GM21737 (cell line): ENCODE results near the gene SERPINE1.

Source experiments
- ATAC-seq: cut with Tn5 transposase; IDR thresholded peaks from one replicate; pipeline ENCODE4 v1.9.1; 2021; ENCODE audit warnings: mild to moderate bottlenecking, moderate library complexity; ENCODE audit not compliant: unreplicated experiment

SERPINE1 gene

GRCh38 chr7:101166909-101167644 is 40.2 kb downstream of the SERPINE1 start:
- no peak for ATAC-seq

DNA sequence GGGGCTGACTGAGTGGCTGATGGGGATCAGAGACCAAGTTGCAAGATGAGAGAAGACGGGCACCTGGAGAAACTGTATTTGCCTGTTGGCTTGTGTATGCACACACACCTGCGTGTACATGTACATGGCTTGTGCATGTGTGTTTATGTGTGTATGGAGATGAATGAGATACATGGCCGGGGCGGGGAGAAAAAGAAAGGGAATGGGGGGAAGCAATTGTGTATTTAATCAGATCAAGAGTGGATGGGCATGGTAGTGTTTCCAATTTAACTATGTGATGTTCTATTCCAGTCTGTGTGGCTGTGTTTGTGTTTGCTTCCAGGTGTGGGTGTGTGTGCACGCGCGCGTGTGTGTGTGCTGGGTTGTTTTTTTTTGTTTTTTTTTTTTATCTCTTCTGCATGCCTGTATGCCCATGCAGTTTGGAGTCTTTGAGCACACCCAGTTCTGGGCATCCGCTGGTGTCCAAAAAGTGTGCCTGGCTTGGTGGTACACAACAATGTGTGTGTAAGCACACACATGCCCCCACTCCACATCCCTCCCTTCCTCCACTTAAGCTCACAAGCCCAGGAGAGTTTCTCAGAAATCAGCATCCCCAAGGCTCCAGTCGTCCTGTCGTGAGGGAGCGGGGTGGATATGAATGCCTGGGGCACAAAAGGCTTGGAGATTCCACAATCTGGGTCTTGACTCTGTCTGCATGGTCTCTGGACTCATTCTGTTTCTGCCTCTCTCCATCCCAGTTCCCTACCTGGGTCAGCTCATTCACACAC is 40.9 kb downstream of the SERPINE1 start:
- ATAC-seq = no peak

- no peak for ATAC-seq
Measured at GRCh38 chr7:101168412-101169049, 41.6 kb downstream of the SERPINE1 start.

GRCh38 chr7:101169110-101169837 is 42.4 kb downstream of the SERPINE1 start:
- no peak for ATAC-seq

DNA sequence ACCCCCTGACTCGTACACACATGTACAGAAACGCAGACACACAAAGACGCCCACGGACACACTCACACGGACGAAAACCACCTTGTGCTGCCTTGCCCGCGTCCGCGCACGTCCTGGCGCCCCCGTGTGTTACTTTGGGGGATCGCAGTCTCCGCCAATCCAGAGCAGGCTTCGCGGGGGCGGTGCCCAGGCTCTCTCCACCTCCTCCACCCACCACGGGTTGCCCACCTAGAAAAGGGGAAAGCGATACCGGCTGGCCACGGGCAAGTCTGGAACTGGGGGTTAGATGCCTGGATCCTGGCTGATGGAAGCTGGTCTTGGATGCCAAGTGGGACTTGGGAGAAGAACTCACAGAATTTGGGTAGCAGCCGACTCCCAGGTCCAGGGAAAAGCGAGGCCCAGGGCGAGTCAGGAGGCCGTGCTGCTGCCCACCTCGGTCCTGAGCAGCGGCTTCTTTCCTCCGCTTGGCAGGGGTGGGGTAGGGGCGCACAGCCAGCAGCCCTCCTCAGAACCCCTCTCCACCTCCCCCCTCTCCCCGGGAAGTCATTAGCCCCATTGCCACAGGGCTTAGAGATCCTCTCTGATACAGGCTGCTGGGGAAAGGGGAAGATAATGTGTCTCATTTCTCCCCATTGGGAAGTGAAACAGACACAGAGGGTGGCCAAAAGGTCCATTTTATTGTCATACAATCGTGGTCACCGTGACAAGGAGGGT is 43.1 kb downstream of the SERPINE1 start:
- ATAC-seq = no peak

DNA sequence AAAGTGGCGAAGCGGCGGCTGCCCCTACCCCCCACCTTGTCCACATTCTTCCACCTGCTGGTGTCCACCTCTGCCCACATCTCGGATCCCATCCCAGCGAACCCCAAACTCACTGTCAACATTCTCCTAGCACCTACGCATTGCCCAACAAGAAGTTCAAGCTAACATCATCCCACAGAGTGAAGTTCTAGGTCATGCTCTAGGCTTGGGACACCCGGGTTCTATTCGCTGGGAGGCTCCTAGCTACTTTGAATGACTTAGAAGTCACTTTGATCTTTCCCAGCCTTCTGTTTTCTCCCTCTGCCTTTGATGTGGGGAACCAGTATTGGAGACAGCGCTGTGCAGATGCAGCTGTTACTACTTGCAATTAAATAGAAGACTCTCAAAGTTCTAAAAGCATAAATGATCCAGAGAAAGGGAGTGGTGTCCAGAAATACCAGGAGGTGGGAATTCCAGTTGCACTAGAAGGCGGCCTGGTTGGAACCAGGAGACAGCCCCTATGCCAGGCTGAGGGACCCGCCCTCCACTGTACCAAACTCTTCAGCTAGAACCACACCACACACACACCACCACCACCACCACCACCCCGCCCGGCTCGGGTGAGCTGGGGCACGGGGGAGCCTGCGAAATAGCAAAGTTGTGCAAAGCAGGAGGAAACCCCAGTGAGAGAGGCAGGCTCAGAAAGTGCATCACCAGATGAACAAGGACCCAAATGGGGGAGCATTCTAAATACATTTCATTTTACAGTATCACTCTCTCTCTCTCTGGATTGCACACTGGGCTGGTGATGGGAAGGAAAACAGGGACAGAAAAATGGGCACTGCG is 43.9 kb downstream of the SERPINE1 start:
- no peak for ATAC-seq

DNA sequence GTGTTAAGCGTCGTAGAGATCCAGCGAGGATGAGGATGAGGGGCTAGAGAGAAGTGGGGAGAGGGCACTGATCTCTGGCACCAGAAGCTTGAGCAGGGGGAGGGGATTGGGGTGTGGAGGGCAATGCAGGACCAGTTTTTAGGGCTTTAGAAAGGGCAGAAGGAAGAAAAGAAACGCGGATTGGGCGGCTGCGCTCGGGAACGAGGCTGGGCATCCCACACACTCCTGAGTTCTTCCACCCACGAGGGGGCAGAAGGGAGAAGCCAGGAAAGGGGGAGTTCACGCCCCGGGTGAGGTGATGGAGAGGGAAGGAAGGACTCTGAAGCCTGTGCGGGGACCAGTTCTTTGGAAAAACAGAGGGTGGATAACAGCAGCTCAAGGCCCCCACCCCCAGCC is 44.5 kb downstream of the SERPINE1 start:
- ATAC-seq = no peak

DNA sequence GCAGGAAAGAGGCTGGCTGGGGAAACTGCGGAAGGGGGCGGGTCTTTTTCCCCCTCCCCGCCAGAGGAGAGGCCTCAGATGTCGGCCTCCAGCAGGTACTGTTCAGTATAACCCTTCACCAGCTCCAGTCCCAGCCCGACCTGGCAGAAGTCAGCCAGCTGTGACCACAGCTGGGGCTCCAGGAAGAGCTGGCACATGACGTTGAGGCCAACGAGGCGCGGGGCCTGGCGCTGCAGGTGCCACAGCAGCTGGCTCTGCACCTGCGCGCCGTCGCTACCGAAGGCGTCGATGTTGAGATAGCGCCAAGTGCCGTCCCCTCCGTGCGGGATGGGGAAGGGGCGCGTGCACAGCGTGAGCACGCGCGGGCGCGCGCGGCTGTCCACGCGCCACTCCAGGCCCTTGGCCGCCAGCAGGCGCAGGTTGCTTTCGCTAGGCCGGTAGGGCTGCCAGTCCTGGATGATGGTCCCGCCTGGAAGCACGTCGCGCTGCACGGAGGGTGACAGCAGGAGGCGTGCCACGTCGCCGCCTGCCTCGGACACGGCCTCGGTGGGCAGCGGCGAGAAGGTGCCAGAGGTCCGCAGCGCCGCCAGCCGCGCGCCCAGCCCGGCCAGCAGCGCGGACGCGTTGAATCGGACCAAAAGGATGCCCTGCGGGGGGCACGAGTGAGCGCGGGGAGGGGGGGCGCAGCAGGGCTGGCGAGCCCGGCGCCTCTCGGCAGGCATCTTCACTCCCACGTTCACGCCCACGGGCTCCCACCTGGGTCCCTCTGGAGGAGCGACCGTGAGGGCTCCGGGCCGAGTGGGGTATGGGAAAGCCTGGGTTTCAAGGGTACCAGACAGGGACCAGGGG is 45.3 kb downstream of the SERPINE1 start:
- ATAC-seq = no peak

GRCh38 chr7:101172854-101173751 is 46.2 kb downstream of the SERPINE1 start:
- no peak for ATAC-seq

DNA sequence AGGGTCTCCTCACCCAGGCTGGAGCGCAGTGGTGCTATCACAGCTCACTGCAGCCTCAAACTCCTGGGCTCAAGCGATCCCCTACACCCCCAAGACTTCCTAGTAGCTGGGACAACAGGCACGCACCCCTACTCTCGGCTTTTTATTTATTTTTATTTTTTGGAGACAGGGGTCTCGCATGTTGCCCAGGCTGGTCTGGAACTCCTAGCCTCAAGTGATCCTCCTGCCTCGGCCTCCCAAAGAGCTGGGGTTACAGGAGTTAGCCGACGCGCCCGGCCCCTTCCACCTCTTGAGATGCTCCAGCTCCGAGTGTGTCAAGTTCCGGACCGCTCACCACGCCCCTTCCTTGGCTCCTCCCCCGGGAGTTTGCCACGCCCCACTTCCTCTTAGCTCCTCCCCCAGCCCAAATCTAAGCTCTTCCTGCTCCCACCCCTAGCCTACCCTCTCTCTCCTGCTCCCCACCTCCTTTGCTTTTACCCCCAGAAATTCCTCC is 46.9 kb downstream of the SERPINE1 start:
- no peak for ATAC-seq

DNA sequence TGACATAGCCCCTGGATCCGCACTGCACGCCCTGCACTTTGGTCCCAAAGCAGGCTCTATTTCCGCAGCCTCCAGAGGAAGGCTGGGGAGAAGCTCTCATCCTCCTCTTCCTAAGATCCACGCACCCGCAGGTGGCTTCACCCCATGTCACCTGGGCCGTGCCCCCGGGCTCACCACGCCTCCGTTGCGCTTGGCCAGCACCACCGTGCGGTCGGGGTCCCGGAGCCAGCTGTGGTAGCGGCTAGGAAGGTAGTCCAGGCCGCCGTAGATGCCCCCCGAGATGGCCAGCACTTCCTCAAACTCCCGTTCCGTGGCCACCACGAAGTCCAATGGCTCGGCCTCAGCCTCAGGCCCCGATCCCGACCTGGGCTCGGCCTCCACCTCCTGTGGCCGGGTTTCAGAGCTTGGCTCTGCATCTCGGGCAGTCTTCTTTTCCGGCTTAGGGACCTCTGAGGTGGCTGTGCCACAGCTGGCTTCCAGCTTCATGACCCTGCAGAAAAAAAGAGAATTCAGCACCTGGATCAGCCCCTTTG is 47.5 kb downstream of the SERPINE1 start:
- ATAC-seq = no peak

DNA sequence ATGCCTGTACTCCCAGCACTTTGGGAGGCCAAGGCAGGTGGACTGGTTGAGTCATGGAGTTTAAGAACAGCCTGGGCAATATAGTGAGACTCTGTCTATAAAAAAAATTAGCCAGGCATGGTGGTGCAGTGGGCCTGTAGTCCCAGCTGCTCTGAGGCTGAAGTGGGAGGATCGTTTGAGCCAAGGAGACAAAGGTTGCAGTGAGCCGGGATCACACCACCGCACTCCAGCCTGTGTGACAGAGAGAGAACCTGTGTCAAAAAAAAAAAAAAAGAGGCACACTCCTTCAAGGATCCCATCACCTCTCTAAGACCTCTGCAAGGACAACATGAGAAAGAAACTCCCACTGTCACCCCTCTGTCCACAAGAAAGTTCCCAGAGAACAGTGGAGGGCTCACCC is 48.8 kb downstream of the SERPINE1 start:
- ATAC-seq = no peak

- ATAC-seq = no peak
Measured at GRCh38 chr7:101177644-101178043, 50.7 kb downstream of the SERPINE1 start.

GRCh38 chr7:101179117-101179516 is 52.2 kb downstream of the SERPINE1 start:
- no peak for ATAC-seq

- no peak for ATAC-seq
Measured at GRCh38 chr7:101179713-101180112, 52.8 kb downstream of the SERPINE1 start.

DNA sequence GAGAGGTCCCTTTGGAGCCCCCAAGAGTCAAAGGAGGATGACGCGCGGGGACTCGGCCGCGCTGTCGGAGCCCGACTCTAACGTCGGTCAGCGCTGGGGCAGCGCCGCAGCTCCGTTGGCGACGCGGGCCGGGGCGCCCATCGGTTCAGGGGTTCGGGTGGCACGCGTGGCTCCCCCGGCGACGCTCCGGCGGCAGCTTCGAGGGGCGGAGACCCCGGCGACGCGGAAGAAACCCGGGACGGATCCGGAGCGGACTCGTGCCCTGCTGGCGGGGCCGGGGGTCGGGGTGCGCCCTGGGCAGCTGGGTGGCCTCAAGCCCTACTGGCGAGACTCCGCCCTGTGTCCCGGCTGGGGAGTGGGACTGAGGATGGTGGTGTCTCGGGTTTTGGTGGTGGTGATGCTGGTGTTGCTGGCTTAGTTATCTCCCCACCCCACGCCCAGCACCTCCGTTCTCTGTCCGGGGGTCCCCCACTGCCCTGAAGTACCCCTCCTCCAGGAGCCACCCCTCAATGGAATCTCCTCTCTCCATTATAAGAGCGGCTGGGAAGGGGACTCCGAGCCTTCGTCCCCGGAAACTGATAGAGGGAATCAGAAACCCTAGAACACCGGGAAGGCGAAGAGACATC is 53.3 kb downstream of the SERPINE1 start, which contains the start of gene NAT16:
TSS of gene NAT16 (minus strand) at position 164 of the 626 bp plus-strand sequence. CDS start 5,486 bp downstream, outside the sequence.
- ATAC-seq = no peak
